Measurements from ENCODE around the gene OR7C1. TPM values are rescaled to one million over a fixed set of nuclear protein-coding genes. Genes with fewer than 3 reads are reported as not detected.
"Not testable (repeated sequence)": the region's sequence is repeated elsewhere in the genome, so short reads cannot be mapped to it uniquely, and the experiment has no call there.

OR7C1 gene
- total RNA-seq, 2 donors from 2014 or later = not detected

DNA sequence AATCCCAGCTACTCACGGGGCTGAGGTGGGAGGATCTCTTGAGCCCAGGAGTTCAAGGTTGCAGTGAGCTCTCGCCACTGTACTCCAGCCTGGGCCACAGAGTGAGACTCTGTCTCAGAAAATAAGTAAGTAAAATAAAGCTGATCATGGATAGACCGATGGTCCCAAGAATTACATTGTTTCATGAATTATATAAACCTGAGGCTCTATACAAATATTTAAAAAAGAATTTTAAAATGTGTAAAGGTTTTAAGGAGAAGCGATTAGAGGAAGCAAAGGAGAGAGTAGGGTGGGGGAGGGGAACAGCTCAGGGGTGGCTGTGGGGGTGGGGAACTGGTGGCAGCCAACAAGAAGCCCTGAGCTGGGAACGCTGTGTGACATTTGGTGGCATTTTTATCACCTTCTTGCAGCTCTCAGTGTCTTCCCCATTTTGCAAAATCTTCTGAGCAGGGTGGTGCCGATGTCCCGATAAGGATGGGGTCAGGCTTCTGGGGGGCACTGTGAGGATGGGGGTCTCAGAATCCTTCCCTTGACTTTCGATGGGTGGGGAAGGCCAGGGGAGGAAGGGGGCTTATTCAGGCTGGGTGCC, 51.5 kb downstream of the OR7C1 start:
- not testable (repeated sequence) for ATAC-seq (ENCODE audit: insufficient number of reproducible peaks, low FRiP score, low read depth); H3K4me3 ChIP-seq; H3K9me3 ChIP-seq; H3K27ac ChIP-seq; H3K27me3 ChIP-seq (replicated peaks; ENCODE audit: insufficient read depth); H3K4me1 ChIP-seq (ENCODE audit: control insufficient read depth in 1 of 2, low read depth in 2 of 2); H3K36me3 ChIP-seq; DNase-seq (ENCODE audit: low spot score)

DNA sequence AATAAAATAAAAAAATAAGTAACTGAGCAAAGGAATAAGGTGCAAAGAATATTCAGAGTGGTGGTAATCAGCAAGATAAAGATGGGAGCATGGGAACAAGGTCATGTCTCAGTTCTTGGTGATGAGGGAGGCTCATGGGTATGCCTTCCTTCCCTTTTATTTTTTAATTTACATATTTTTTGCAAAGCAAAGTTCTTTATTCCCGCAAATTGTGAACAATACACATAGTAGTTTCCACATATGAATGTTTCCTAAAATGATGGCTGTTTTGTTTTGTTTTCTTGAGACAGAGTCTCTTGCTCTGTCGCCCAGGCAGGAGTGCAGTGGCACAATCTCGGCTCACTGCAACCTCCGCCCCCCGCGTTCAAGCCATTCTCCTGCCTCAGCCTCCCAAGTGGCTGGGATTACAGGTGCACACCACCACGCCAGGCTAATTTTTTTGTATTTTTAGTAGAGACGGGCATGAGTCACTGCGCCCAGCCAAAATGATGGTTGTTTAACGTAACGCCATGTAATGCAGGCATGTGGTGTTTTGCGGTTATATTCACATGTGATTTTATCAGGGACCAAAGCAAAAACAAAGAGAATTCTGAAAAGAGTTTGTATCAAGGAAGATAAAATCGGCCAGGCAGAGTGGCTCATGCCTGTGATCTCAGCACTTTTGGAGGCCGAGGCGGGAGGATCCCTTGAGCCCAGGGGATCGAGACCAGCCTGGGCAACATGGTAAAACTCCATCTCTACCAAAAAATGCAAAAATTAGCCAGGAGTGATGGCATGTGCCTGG, 52.2 kb downstream of the OR7C1 start:
- H3K9me3 ChIP-seq = no peaks in the 10 kb centered on the region
- H3K36me3 ChIP-seq = no peaks in the 10 kb centered on the region
- H3K4me1 ChIP-seq (ENCODE audit: control insufficient read depth in 1 of 2, low read depth in 2 of 2) = no peaks in the 10 kb centered on the region
- H3K27ac ChIP-seq = no peak overlapping the region
- TF ChIP-seq CTCF (IDR thresholded peaks at IDR 0.05) = no peak
- DNase-seq (ENCODE audit: low spot score) (no peak), ATAC-seq (ENCODE audit: insufficient number of reproducible peaks, low FRiP score, low read depth) (no peak)
- no peaks in the 10 kb centered on the region for H3K27me3 ChIP-seq (replicated peaks; ENCODE audit: insufficient read depth)
- H3K4me3 ChIP-seq = no peak overlapping the region

DNA sequence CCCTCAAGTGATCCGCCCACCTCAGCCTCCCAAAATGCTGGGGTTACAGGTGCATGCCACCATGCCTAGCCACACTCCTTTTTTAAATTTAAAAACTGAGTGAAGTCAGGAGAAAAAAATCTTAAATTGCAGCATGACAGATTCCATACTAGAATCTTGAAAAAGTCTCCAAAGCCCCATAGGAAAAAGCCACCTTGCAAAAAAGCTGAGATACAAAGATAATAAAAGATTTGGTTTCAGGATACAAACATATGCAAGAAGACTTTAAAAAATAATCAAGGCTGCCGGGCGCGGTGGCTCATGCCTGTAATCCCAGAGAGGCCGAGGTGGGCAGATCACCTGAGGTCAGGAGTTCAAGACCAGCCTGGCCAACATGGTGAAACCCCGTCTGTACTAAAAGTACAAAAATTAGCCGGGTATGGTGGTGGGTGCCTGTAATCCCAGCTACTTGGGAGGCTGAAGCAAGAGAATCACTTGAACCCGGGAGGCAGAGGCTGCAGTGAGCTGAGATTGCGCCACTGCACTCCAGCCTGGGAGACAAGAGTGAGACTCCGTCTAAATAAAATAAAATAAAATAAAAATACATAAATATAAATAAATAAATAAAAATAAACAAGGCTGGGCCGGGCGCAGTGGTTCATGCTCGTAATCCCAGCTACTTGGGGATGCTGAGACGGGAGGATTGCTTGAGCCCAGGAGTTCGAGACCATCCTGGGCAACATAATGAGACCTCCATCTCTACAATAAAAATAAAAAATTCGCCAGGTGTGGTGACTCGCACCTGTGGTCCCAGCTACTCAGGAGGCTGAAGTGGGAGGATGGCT, 53.1 kb downstream of the OR7C1 start:
- H3K9me3 ChIP-seq; ATAC-seq (ENCODE audit: insufficient number of reproducible peaks, low FRiP score, low read depth); H3K4me1 ChIP-seq (ENCODE audit: control insufficient read depth in 1 of 2, low read depth in 2 of 2); H3K27me3 ChIP-seq (replicated peaks; ENCODE audit: insufficient read depth); H3K4me3 ChIP-seq; H3K36me3 ChIP-seq; H3K27ac ChIP-seq; DNase-seq (ENCODE audit: low spot score): not testable (repeated sequence)

- not testable (repeated sequence) for H3K36me3 ChIP-seq; H3K27ac ChIP-seq; ATAC-seq (ENCODE audit: insufficient number of reproducible peaks, low FRiP score, low read depth); H3K4me3 ChIP-seq; H3K27me3 ChIP-seq (replicated peaks; ENCODE audit: insufficient read depth); DNase-seq (ENCODE audit: low spot score); H3K4me1 ChIP-seq (ENCODE audit: control insufficient read depth in 1 of 2, low read depth in 2 of 2); H3K9me3 ChIP-seq
Measured at GRCh38 chr19:14780622-14781225, 54.3 kb downstream of the OR7C1 start.

- no peak for TF ChIP-seq CTCF (IDR thresholded peaks at IDR 0.05)
- H3K9me3 ChIP-seq = no peaks in the 10 kb centered on the region
- H3K4me3 ChIP-seq = no peak overlapping the region
- H3K27me3 ChIP-seq (replicated peaks; ENCODE audit: insufficient read depth) = no peaks in the 10 kb centered on the region
- ATAC-seq (ENCODE audit: insufficient number of reproducible peaks, low FRiP score, low read depth) = no peak
- peaks cover 0 to 3% of the 10 kb centered on the region in 2 donors for H3K4me1 ChIP-seq (ENCODE audit: control insufficient read depth in 1 of 2, low read depth in 2 of 2)
- no peak for DNase-seq (ENCODE audit: low spot score)
- H3K36me3 ChIP-seq = no peaks in the 10 kb centered on the region
- no peak overlapping the region for H3K27ac ChIP-seq
Measured at GRCh38 chr19:14779151-14779550, 55.8 kb downstream of the OR7C1 start.

- ATAC-seq (ENCODE audit: insufficient number of reproducible peaks, low FRiP score, low read depth); H3K36me3 ChIP-seq: not testable (repeated sequence)
Measured at GRCh38 chr19:14778110-14778845, 56.7 kb downstream of the OR7C1 start, which contains the start of gene ADGRE2. Gene ADGRE2 (minus strand): TSS chr19:14778560. CDS start chr19:14776756, 1,804 bp downstream.

GRCh38 chr19:14777645-14778044, 57.3 kb downstream of the OR7C1 start:
- not testable (repeated sequence) for H3K27me3 ChIP-seq (replicated peaks; ENCODE audit: insufficient read depth); H3K36me3 ChIP-seq; H3K9me3 ChIP-seq; H3K27ac ChIP-seq; DNase-seq (ENCODE audit: low spot score); H3K4me1 ChIP-seq (ENCODE audit: control insufficient read depth in 1 of 2, low read depth in 2 of 2); H3K4me3 ChIP-seq; ATAC-seq (ENCODE audit: insufficient number of reproducible peaks, low FRiP score, low read depth)

More at GRCh38 chr19:14778110-14778845, 56.7 kb downstream of the OR7C1 start, which contains the start of gene ADGRE2:
- not testable (repeated sequence) for H3K4me1 ChIP-seq (ENCODE audit: control insufficient read depth in 1 of 2, low read depth in 2 of 2); H3K9me3 ChIP-seq; H3K27me3 ChIP-seq (replicated peaks; ENCODE audit: insufficient read depth); H3K4me3 ChIP-seq; H3K27ac ChIP-seq; DNase-seq (ENCODE audit: low spot score)
